HCT116 (cell line): ENCODE data around the gene LRRFIP2. TPM values are rescaled to one million over a fixed set of nuclear protein-coding genes. Genes with fewer than 3 reads are reported as not detected.

Experiments
- ATAC-seq: fragments of 200-7000 bp; cut with Tn5 transposase; 2 replicates; pipeline ENCODE4 v1.9.1; 2020; ENCODE audit warnings: mild to moderate bottlenecking, moderate library complexity
- BruUV-seq: library from RNA; stranded (reverse); fragments of 400-500 nt; replicated peaks from 2 replicates; lab custom pipeline; 2021; lab: Mats Ljungman, UMichigan
- CTCF ChIA-PET: fragments of 300-600 bp; sonication (Branson Sonifier 250); formaldehyde crosslinking; loops from one replicate; lab custom pipeline; 2021; ENCODE audit warnings: antibody characterized with exemption; lab: Charles Lee
- POLR2A ChIA-PET: fragments of 300-600, 350-600 bp; sonication (Branson Sonifier 250); formaldehyde crosslinking; loops from one replicate; lab custom pipeline; 2021; ENCODE audit warnings: antibody characterized with exemption; lab: Charles Lee
- RAD21 ChIA-PET, 2 experiments: fragments of 300-600 bp; sonication (Branson Sonifier 250); formaldehyde crosslinking; loops; one replicate each; lab custom pipeline; 2023; ENCODE audit warnings: low total read pairs in 2 of 2; ENCODE audit not compliant: uncharacterized antibody in 2 of 2, unreplicated experiment in 2 of 2, low non-redundant PET in 1 of 2; lab: Charles Lee
- DNase-seq: peaks from one replicate; pipeline ENCODE4 v3.0.0-alpha.2; 2010; ENCODE audit warnings: low read depth, low spot score
- H2AFZ ChIP-seq: fragments of 200-600 bp; shearing (Covaris generic), sonication (generic); 2 replicates; pipeline ENCODE4 v1.6.1; 2017; ENCODE audit warnings: low read depth, mixed run types, mixed read lengths, antibody characterized with exemption, low read length; ENCODE audit not compliant: poor library complexity, severe bottlenecking
- H3K27ac ChIP-seq: 2 replicates; pipeline ENCODE4 v1.5.1; 2012; ENCODE audit warnings: low read depth, low read length
- H3K27me3 ChIP-seq: fragments of 200-600 bp; sonication (generic); 2 replicates; pipeline ENCODE4 v1.6.1; 2016; ENCODE audit warnings: mixed run types, low read length, mixed read lengths; ENCODE audit not compliant: insufficient read depth
- H3K36me3 ChIP-seq, 2 experiments: fragments of 200-500 bp in 1 of 2; fragments of 200-600 bp in 1 of 2; sonication (Bioruptor generic) in 1 of 2; sonication (generic) in 1 of 2; 2 replicates each; pipeline versions ENCODE4 v1.5.1 to v1.6.1; 2014 to 2016; ENCODE audit warnings: low read length in 2 of 2, inconsistent platforms in 1 of 2, mixed read lengths in 1 of 2, mixed run types in 1 of 2; ENCODE audit not compliant: insufficient read depth in 2 of 2, control insufficient read depth in 1 of 2
- H3K4me1 ChIP-seq, 2 experiments: fragments of 200-600 bp in 1 of 2; sonication (generic) in 1 of 2; 2 replicates each; pipeline versions ENCODE4 v1.5.1 to v1.6.1; 2012 to 2017; ENCODE audit warnings: low read length in 2 of 2, inconsistent platforms in 1 of 2, mild to moderate bottlenecking in 1 of 2, mixed read lengths in 1 of 2, mixed run types in 1 of 2, moderate library complexity in 1 of 2; ENCODE audit not compliant: insufficient read depth in 2 of 2, control insufficient read depth in 1 of 2
- H3K4me2 ChIP-seq: fragments of 200-600 bp; sonication (generic); 2 replicates; pipeline ENCODE4 v1.6.1; 2017; ENCODE audit warnings: mixed run types, low read length, mixed read lengths
- H3K4me3 ChIP-seq, 2 experiments: fragments of 200-600 bp in 1 of 2; sonication (generic) in 1 of 2; replicated peaks in 1 of 2; 2 replicates each; pipeline ENCODE4 v1.5.1; 2011 to 2016; ENCODE audit warnings: low read length in 2 of 2, control low read depth in 1 of 2, low read depth in 1 of 2, mild to moderate bottlenecking in 1 of 2, mixed read lengths in 1 of 2, mixed run types in 1 of 2
- H3K79me2 ChIP-seq: fragments of 200-600 bp; sonication (generic); 2 replicates; pipeline ENCODE4 v1.6.1; 2017; ENCODE audit warnings: mild to moderate bottlenecking, mixed run types, low read length, moderate library complexity, mixed read lengths; ENCODE audit not compliant: insufficient read depth
- H3K9ac ChIP-seq: fragments of 200-600 bp; sonication (generic); 2 replicates; pipeline ENCODE4 v1.6.1; 2016; ENCODE audit warnings: low read length, mixed read lengths
- H3K9me2 ChIP-seq: fragments of 200-600 bp; sonication (generic), shearing (Covaris generic); 2 replicates; pipeline ENCODE4 v1.6.1; 2017; ENCODE audit warnings: mixed run types, mild to moderate bottlenecking, moderate library complexity; ENCODE audit not compliant: insufficient read depth
- H3K9me3 ChIP-seq, 2 experiments: fragments of 200-500 bp in 1 of 2; fragments of 200-600 bp in 1 of 2; sonication (Bioruptor generic) in 1 of 2; sonication (generic) in 1 of 2; 2 replicates each; pipeline ENCODE4 v1.6.1; 2014 to 2017; ENCODE audit warnings: low read length in 2 of 2, mixed read lengths in 2 of 2, inconsistent platforms in 1 of 2, low read depth in 1 of 2, mild to moderate bottlenecking in 1 of 2, mixed run types in 1 of 2, moderate library complexity in 1 of 2; ENCODE audit not compliant: control insufficient read depth in 1 of 2, insufficient read depth in 1 of 2
- H4K20me1 ChIP-seq: fragments of 200-600 bp; sonication (generic), shearing (Covaris generic); 2 replicates; pipeline ENCODE4 v1.6.1; 2017; ENCODE audit warnings: mixed run types, mild to moderate bottlenecking, moderate library complexity; ENCODE audit not compliant: insufficient read depth
- CEBPB ChIP-seq: IDR thresholded peaks from 2 replicates; pipeline ENCODE4 v1.6.1; 2012; ENCODE audit warnings: low read depth
- CTCF ChIP-seq, 3 experiments: fragments of 200-600 bp in 1 of 3; sonication (generic) in 1 of 3; IDR thresholded peaks in 2 of 3; conservative IDR thresholded peaks in 1 of 3; 2 replicates each; pipeline ENCODE4 v1.5.1; 2012 to 2017; ENCODE audit warnings: low read depth in 2 of 3, low read length in 2 of 3, antibody characterized with exemption in 1 of 3, borderline replicate concordance in 1 of 3, control low read depth in 1 of 3, mild to moderate bottlenecking in 1 of 3, mixed read lengths in 1 of 3, mixed run types in 1 of 3, moderate library complexity in 1 of 3; ENCODE audit not compliant: insufficient read depth in 1 of 3
- ELF1 ChIP-seq: IDR thresholded peaks from 2 replicates; pipeline ENCODE4 v1.6.1; 2012; ENCODE audit warnings: low read depth, borderline replicate concordance
- EZH2 ChIP-seq: fragments of 200-600 bp; sonication (generic); IDR thresholded peaks from 2 replicates; pipeline ENCODE4 v1.6.1; 2017; ENCODE audit warnings: antibody characterized with exemption, mixed run types
- MAX ChIP-seq: IDR thresholded peaks from 2 replicates; pipeline ENCODE4 v1.6.1; 2012
- POLR2AphosphoS5 ChIP-seq: IDR thresholded peaks from 2 replicates; pipeline ENCODE4 v1.6.1; 2011; ENCODE audit warnings: mild to moderate bottlenecking, low read depth, low read length, moderate library complexity
- SRF ChIP-seq: IDR thresholded peaks from 2 replicates; pipeline ENCODE4 v1.6.1; 2012; ENCODE audit warnings: low read depth
- ZBTB33 ChIP-seq: IDR thresholded peaks from 2 replicates; pipeline ENCODE4 v1.6.1; 2011; ENCODE audit warnings: mild to moderate bottlenecking, low read length, moderate library complexity; ENCODE audit not compliant: insufficient replicate concordance; ENCODE audit errors: extremely low read depth
- ZFX ChIP-seq: fragments of 450-650 bp; IDR thresholded peaks from 2 replicates; pipeline ENCODE4 v1.6.1; 2017
- ZNF274 ChIP-seq: fragments of 200-500 bp; sonication (Bioruptor generic); IDR thresholded peaks from 2 replicates; pipeline ENCODE4 v1.6.1; 2014; ENCODE audit warnings: mild to moderate bottlenecking, low read depth, low read length, inconsistent platforms
- intact Hi-C: fragments of 100-400 bp; cut with micrococcal nuclease; formaldehyde crosslinking; loops from 2 replicates; pipeline ENCODE4 v1.10.0; 2022
- total RNA-seq: library from RNA; stranded (reverse); gene quantifications from one replicate; pipeline ENCODE4 v1.2.1, GENCODE V29; 2021; ENCODE audit not compliant: unreplicated experiment

Gene LRRFIP2
- total RNA-seq, 1 experiment from 2014 or later, result 27.0 TPM

DNA sequence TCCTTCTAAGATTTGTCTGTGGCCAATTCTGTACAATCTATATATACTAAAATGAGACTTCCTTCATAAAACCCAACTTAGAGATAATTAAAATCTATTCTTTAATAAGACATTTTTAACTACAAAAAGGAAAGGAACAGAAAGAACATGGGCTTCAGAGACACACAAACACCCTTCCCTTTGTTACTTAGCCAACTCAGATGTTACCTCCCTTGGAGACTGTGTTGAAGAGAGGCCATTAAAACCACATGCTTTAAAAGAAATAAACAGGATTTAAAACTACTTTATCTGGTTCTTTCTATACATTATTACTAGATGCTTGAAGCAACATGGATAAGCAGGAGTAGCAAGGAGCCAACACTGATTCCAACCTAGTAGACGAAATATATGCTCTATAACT is 42.0 kb downstream of the LRRFIP2 start (continued):
- TF ChIP-seq ZBTB33, result no peak
- TF ChIP-seq ZFX, result no peak
- TF ChIP-seq POLR2AphosphoS5, result no peak
- TF ChIP-seq MAX, result no peak
- TF ChIP-seq CTCF (IDR thresholded peaks at IDR 0.05 in 2 of 3, conservative IDR thresholded peaks at IDR 0.05 in 1 of 3; ENCODE audit: borderline replicate concordance in 1 of 3, insufficient read depth in 1 of 3, low read depth in 2 of 3, low read length in 2 of 3), result no peak
- no peak for TF ChIP-seq EZH2

DNA sequence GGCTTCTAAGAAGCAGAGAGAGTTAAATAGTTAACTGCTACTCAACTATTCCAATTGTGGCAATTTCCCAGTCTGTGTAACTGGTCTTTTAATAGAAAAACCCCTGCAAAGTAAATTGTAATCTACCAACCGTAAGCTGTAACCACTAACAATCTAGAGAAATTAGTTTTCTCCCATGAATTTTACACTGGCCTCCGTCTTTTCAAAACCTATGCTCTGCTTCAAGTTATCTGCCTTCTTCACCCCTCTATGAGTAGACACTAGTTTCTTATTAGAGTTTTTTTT is 42.6 kb downstream of the LRRFIP2 start:
- no TSS peak for BruUV-seq
- Histone ChIP-seq H3K27me3 (no peaks in the 10 kb centered on the region), H4K20me1 (no peaks in the 10 kb centered on the region; the same call in 1 of the 2 replicates), H3K79me2 (peaks cover 22% of the 10 kb centered on the region), H3K4me3 (no peak overlapping the region), H3K9ac (no peak overlapping the region), H3K36me3 (no peaks in the 10 kb centered on the region), H3K4me1 (no peaks in the 10 kb centered on the region; a peak in 1 of 4 replicates), H3K9me3 (no peaks in the 10 kb centered on the region), H3K9me2 (no peaks in the 10 kb centered on the region), H3K27ac (no peak overlapping the region), H3K4me2 (no peak overlapping the region), H2AFZ (no peak overlapping the region)
- TF ChIP-seq ELF1 (no peak), ZNF274 (no peak), SRF (no peak), CEBPB (no peak), EZH2 (no peak)
- intact Hi-C loops, result no loop called here
- ChIA-PET POLR2A (no interaction called here), CTCF (no interaction called here), RAD21 (no interaction called here)
- ATAC-seq, result no peak
- DNase-seq, result no peak
